ENCODE measurements around the gene XYLB.
A peak's percentile ranks its signal among the peaks of the same experiment; 100 is the strongest.
"Not testable (repeated sequence)": the region's sequence is repeated elsewhere in the genome, so short reads cannot be mapped to it uniquely, and the experiment has no call there.

XYLB gene

DNA sequence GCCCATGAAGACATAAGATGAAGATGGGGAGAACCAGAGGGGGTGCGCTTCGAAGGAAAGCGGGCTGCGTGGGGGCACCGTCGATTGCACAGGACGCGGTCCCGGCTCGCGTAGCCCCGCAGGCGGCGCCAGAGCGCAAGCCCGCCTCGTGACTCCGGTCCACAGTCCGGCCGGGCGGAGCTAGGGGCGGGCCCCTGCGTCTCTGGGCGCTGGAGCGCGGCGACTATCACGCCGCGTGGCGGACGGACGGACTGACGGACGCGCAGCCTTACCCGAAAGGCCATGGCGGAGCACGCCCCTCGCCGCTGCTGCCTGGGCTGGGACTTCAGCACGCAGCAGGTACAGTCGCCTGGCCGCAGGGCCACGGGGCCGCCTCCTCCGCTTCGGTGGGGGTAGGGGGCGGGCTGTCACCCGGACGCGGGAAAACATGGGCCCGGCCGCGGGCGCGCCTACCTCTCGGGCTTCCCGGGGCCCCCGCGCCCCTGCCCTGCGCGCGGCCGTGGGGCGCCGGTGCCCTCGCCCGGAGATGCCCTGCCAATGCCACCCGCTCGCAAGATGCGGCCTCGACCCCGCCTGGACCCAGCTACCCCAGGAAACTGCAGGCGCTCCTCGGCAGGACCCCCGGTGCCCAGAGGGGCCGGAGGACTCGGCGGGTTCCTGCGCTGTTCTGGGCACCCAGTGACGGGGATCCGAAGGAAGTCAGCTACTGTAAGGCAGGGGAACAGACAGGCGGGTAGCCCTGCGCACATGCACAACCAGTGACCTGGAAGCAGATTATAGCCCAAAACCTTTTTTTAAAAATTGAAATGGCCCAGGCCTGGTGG, at the start of gene XYLB:
XYLB (plus strand) TSS at position 199 of the 824 bp plus-strand sequence; CDS start at position 283, 84 bp downstream.
- peak; percentile 85 to 88 for DNase-seq

DNA sequence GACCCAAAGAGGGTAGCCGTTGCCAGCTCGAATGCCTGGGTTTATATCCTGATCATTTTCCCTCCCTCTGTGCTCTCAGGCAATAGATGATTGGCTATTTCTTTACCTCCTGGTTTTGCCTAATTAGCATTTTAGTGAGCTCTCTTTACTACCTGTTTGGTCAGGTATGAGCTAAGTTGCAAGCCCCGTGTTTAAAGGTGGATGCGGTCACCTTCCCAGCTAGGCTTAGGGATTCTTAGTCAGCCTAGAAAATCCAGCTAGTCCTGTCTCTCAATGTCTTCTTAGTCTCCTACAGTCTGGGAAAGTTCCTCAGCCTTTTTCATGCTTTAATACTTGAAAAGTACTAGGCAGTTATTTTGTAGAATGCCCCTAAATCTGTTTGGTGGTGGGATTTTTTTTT, 49.5 kb upstream of the XYLB start:
- not testable (repeated sequence) for DNase-seq

DNA sequence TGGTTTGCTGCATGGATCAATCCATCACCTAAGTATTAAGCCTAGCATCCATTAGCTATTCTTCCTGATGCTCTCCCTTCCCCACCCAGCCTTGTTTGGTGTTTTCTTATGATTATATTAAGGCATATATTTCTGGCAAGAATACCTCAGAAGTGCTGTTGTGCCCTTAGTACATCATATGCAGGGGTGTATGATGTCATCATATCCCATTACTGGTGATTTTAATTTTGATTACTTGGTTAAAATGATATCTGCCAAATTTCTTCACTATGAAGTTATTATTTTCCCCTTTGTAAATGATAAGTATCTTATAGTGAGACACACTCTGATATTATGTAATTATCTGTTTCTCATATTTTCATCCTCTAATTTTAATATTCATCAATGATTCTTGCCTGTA, 49.0 kb upstream of the XYLB start:
- DNase-seq = no peak

DNA sequence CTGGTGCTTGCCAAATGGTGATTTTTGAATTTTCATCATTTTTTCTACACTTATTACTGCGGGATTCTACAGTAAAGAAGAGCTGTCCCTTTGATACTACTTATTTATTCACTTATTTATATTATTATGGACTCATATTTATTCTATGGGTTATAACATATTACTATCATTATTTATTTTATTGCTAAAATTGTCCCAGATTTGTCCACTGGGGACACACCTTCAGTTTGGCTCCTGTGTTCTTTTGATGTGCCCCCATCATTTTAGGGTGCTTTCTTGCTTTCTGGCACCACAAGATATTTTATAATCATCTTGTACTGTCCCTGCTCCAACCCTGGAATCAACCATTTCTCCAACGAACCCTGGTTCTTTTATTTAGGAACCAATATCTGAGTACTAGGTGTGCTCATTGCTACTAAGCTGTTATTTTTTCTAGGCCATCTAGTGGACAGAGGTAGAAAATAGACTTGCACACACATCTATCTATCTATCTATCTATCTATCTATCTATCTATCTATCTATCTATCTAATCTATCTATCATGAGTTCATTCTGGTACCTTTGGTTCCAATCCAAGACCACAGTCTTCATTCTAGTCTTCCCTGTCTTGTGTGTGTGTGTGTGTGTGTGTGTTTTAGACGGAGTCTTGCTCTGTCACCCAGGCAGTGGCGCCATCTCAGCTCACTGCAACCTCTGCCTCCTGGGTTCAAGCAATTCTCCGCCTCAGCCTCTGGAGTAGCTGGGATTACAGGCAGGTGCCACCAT, 48.5 kb upstream of the XYLB start:
- DNase-seq = peak; percentile 60 to 67

DNA sequence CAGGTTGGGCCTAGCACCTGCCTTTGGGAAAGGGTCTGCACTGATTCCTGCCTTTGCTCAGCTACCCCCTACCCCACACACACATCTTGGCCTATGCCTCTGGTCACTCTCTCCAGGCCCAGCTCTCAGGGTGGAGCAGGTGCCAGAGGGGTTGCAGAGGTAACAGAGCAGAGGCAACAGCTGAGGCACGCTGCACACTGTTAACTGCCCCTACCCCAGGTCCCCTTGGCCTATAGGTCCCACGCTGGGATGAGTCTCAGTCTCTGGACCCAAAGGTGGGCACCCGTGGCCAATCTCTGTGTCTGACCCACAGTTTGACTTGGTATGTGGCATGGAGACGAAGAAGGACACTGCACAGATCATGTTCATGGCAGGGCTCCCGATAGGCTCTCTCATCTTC, 39.6 kb upstream of the XYLB start:
- DNase-seq = no peak

DNA sequence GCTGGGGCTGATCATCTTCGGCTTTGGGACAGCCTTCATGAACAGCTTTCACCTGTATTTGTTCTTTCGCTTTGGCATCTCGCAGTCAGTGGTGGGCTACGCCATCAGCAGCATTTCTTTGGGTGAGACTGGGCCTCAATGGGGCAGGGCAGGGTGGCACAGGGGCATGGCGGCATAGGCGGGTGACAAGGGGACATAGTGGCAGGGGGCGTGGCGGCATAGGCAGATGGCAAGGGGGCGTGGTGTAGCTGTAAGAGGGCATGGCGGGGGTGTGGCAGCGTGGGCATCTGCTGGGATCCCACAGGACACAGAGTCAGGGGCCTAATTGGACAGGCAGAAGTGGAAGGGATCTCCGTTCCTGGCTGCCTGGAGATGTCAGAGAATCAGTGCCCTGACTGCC, 39.0 kb upstream of the XYLB start:
- no peak for DNase-seq

DNA sequence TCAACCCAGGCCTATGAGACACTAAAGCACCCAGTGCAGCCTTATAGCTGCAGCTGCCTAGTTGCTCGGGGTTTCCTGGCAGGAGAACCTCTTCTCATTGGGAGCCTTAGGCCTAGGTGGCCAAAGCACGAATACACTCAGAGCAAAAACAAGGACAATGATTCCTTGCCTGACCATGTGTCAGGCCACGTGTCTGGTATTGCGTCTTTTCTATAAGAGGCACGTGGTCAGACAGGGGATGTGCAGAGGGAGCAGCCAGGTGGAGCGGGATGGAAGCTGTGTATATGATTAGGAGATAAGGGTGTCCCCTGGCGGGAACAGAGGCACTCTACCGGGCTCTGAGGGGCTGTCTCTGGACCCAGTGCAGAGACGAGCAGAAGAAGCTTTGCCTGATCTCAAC, 38.1 kb upstream of the XYLB start:
- no peak for DNase-seq

DNA sequence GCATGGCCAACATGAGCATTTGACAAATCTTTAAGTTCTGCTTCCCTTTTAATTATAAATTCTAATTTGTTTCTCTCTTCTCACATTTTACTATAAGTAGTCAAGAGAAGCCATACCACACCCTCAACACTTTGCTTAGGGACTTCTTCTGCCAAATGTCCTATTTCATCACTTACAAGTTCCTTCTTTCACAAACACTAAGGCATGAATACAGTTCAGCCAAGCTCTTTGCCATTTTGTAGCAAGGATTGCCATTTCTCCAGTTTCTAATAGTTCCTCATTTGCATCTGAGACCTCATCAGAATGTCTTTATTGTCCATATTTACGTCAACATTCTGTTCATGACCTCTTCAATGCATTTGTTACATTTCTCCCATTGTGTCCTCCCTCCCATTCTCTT, 35.1 kb upstream of the XYLB start:
- DNase-seq = peak; percentile 53 to 72

DNA sequence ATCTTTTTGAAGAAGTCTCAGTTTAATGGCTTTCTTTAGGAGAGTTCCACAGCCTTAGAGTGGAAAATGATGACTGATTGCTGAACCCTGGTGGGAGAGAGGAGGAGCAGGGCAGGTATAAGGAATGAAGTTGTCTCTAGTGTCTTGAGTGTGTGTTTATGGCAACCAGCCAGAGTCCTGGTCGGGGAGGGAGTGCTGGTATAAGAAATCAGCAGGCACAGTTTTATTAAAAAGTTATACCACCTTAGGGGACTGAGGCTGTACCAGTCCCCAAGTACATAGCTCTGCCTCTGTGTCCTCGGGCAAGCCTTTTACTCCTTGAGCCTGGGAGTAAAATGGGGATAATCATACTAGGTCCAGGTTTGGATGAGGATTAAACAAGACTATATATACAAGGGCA, 34.6 kb upstream of the XYLB start:
- DNase-seq = no peak

DNA sequence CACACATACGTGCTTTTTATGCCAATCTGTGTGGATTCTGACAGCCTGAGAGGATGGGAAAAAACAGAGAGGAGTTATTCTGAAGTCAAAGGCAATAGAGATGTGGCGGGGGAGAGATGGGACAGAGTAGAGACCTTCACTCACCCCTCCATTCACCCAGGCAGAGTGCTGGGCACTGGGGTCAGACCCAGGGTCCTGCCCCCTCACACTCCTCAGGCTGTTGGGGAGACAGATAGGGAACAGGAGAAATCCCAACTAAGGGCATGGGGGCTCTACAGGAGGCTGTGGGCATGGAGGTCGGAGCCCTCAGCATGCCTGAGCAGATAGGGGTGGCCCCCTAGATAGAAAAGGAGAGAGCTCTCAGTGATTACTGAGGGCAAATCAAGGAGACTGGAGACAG, 34.2 kb upstream of the XYLB start:
- DNase-seq = no peak

DNA sequence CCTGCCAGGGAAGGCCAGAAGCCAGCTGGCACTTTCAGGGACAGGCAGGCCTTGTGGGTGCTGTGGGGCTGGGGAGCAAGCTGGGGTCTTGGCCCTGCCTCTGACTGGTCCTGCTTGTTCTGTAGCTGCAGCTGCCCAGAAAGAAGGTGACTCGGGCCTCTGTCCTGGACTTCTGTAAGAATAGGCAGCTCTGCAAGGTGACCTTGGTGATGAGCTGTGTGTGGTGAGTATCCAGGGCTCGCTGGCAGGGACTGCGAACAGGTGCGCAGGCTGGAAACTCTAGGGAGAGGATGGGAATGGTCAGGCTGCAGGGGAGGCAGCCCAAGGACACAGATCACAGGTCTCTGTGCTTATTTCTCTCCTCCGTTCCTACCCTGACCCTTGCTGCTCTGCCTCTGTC, 33.3 kb upstream of the XYLB start:
- DNase-seq = no peak

DNA sequence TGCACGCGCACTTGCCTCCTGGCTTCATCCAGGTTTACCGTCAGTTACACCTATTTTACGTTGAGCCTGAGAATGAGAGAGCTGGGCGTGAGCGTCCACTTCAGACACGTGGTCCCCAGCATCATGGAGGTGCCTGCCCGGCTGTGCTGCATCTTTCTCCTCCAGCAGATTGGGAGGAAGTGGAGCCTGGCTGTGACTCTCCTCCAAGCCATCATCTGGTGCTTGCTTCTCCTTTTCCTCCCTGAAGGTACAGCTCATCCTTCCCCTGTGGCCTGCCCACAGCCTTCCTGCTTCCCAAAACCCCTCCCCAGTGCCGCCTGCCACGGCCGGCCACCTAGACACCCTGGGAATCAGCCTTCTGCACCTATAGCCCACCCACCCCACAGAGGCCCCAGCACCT, 32.9 kb upstream of the XYLB start:
- DNase-seq = no peak

DNA sequence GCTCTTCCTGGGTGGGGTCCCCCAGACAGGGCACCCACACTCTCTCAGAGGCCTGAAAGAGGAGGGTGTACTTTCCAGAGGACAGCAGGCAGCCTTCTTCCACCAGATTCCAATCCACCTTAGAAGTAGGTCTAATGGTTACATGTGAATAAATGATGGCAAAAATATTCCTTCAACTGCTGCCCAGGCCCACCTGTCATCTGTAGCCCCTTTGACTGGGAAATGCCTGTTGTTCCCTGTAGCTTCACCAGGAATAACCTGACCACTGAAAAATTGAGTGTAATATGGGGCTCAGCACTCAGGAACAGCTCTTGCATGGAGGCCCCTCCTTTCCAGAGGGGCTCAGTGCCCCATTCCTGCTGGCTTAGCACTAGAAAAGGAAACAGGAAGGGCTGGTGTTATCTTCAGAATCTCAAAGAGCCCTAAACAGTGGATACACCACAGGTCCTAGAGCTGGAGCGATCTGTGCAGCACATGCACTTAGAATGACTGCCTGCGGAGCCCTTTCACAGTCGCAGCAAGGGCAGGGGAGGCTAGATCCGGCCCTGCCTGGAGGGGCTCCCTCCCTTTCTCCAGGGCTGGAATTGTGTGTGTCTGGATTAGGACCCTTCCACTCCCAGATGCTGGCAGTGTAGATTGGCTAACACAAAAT, 32.3 kb upstream of the XYLB start:
- DNase-seq = no peak

DNA sequence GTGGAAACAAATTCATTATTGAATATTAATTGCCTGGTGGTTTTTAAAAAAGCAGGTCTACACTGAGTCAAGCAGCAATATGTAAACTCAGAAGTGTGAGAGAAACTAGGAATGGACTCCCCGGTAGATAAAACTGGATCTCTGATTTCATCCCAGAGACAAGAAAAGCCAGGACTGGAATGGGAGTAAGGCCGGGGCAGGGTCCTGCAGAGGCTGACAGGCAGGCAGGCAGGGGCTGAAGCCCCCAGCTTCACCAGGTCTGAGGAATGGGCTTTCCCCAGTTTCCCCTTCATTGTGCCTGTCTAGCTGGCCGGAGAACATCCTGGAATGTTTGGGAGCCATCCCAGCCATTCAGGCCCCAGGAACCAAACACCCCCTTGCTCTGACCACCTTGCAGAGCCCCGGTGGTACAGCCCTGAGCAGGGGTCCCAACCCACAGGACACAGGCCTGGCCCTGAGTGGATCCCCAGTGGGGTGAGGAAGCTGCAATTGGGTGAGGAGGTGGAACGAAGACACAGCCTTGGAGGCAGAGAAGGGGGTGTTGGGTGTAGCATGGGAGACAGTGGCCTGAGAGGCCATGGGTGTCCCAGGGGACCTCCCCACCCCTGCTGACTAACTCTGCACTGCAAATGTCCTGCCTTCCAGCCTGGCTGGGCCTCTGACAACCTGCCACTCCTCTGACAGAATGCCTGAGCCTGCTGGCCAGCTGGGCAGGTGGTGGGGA, 31.7 kb upstream of the XYLB start:
- no peak for DNase-seq

DNA sequence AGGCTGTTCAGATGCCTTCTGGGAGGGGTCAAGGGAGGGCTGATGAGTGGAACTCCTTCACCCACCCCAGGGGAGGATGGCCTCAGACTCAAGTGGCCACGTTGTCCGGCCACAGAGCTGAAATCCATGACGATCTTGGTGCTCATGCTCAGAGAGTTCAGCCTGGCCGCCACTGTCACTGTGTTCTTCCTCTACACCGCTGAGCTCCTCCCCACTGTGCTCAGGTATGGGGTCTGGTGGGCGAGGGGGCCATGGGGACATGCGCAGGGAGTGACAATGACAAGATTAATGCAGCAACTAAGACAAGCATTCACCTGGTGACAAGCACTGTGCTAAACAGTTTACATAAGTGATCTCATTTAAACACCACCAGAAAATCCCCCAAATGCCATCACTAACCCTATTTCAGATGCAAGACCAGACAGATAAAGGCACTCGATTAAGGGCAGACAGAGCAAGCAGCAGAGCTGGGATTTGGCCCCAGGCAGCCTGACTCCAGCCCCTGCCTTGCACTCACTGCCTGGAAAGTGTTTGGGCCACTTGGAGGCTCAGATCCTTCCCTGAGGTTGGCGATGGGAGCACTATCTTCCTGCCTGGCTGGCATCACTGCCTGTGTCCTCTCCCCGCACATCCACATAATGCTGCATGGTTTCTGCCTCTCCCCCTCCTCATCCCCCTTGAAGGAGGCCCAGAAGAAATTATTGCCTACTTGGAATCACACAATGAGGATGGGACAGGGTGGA, 30.9 kb upstream of the XYLB start:
- DNase-seq = no peak

DNA sequence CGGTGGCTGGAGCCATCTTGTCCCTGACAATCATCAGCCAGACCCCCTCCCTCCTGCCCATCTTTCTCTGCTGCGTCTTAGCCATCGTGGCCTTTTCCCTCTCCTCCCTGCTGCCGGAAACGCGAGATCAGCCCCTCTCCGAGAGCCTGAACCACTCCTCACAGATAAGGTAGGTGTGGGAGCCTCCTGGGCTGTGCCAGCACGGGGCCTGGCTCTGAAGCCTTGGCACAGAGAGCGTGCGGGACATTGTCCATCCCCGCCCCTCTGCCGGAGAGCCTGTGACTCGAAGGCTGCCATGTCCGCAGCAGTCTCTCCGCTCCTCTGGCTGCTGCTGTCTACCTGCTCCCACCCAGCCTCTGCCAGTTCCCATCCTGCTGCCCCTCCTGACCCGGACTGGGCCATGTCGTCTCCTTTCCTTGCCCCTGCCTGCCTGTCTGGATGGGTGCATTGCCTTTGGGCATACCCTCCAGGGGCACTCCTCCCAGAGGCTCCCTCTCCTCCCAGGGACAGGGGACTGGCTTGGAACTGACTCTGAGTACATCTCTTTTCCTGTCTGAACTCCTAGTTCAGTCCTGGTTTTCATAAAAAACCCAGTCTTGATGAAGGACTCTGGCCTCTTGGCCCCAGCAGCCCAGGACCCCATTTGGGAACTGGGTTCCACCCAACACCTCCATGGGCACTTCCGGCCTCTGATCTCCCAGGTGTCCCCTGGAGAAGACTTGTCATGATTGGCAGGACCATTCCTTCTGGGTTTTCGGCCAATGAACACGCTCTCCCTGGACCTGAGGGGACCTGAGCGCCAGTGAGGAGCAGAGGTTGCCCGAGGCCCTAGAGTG, 30.0 kb upstream of the XYLB start:
- no peak for DNase-seq

DNA sequence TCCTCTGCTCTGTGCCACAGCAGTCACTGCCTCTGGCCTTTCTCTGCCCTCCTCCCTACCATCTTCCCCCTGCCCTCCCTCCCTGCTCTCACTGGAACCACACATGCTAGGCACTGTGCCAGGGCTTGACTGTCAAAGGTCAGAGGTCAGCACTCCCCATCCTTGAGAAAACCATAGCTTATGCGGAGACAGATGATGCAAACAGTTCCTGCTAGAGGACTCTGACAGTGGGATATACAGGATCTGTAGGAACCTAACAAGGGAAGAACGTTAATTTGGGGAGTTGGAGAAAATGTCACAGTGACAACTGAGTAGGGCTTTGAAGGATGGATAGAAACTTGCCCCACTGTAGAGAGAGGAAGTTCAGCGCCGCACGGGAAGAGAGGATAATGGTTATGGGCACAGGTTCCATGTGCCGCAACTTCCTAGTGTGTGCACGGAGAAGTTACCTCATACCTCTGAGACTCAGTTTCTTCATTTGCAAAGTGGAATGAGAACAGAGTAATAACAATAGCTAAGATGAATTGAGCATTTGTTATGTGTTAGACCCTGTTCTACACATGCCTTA, 29.3 kb upstream of the XYLB start:
- no peak for DNase-seq

DNA sequence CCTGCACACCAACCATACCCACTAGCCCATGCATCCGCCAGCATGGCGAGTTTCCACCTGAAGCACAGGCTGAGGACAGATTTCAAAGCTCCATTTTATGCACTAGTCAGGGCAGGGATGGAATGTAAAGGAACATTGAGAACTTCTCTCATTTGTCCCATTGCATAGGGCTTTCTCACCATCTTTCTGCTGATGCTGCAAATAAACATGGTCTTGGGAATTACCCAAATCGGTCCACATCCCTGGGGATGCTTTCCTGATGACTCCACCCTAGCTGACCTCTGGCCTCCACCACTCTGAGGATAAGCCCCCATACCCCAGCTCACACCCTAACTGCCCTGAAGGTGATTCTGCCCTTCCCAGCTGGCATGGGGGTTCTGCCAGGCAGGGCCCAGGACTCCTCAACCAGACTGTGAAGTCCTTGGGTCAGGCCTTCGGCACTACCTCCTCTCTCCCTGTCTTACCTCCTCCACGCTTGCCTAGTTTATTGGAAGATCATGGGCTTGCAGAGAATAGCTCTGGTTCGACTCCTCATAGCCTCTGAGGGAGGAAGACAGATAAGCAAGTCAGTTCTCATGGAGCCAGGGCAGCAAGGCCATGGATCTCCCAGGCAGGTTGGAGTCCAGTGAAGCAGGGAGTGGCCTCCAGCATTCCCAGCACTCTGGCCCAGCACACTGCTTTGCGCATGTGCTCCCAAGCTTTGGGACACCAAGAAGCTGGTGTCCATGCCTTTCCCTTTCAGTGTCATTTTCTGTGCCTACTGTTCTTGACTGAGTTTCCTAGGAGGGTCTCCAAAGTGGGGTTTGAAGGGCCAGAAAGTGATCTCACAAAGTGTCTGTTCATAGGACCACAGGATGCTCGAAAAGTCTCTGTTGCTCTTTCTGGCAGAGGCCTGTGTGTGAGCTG, 27.6 kb upstream of the XYLB start:
- no peak for DNase-seq

DNA sequence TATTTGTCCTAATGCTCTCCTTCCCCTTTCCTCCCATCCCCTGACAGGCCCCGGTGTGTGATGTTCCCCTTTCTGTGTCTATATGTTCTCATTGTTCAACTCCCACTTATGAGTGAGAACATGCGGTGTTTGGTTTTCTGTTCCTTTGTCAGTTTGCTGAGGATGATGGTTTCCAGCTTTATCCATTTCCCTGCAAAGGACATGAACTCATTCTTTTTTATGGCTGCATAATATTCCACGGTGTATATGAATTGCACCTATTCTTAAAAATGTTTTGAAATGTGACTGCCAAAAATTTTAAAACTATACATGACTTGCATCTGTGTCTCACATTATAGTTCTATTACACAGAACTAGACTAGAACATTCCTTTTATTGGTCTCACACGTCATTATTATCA, 25.9 kb upstream of the XYLB start:
- DNase-seq = not testable (repeated sequence)

DNA sequence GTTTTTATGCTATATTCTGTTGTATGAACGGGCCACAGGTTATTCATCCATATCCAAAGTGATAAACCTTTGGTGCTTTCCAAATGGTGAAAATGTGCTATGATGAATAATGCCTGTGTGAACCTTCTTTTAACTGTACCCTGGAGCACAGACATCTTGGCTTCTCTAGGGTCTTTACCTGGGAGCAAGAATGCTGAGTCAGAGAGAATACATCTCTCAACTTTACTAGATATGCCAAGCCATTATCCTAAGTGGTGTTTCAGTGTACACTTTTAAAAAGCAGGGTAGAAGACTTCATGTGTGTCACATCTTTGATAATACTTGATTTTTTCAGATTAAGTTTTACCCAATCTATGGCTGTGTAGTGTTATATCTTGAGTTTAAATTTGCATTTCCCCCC, 23.5 kb upstream of the XYLB start:
- no peak for DNase-seq
